AG04449 (cell line): ENCODE measurements around the gene KCNJ2.

ENCODE experiments used
- CTCF ChIA-PET: fragments of 350-600 bp; formaldehyde crosslinking; extraction: SDS; loops from one replicate; lab custom pipeline; 2021; ENCODE audit warnings: antibody characterized with exemption; lab: Yijun Ruan, JAX
- POLR2A ChIA-PET: fragments of 400-600, 350-600 bp; formaldehyde crosslinking; extraction: SDS; loops from one replicate; lab custom pipeline; 2020; ENCODE audit warnings: antibody characterized with exemption, inconsistent platforms; lab: Yijun Ruan, JAX
- DNase-seq: peaks from one replicate; pipeline ENCODE4 v3.0.0-alpha.2; 2010; ENCODE audit warnings: low read depth, low spot score
- H3K4me3 ChIP-seq: 2 replicates; pipeline ENCODE4 v1.5.1; 2011; ENCODE audit warnings: low read depth, mild to moderate bottlenecking, control low read depth, low read length
- TF ChIP-seq, protein P1 (sequence below): IDR thresholded peaks from one replicate; pipeline ENCODE4 v1.5.1; 2011; ENCODE audit warnings: mild to moderate bottlenecking, moderate library complexity, low read length, control low read depth, inconsistent platforms; ENCODE audit not compliant: insufficient read depth; ENCODE audit errors: missing control alignments

KCNJ2 gene

DNA sequence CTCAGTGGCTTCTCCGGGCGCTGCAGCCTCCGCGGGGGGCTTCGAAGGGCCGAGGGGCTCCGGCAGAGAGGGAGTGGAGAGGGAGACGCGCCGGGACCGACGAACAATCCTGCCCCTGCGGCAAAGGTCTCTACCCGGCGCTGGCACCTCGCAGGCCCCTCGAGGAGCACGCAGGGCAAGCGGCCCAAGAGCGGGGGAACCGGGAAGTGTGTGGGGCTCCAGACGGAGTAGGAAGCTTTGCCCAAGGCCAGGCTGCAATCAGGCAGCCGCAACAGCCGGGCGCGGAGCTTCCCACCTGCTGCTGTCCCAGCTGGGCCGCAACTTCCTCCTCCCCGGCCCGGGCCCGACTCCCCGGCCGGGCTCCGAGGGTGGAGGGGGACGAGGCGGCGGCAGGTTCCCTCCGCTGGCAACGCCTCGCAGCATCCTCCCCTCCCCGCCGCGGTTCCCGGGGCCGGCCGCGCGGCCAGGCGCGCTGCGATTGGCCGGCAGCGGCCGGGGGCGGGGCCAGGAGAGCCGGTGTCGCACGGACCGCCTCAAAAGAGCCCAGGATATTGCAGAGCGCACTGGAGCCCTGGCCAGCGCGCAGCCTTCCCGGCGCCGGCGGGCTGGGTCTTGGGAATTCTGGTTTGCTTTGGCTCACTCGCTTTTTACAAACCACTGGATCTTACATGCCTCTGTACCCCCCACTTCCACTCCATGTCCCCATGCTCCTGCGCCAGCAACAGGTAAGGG lies at the start of gene KCNJ2:
TSS of gene KCNJ2 (plus strand) at position 556 of the 732 bp plus-strand sequence. CDS start 5,508 bp downstream, outside the sequence.
- CTCF ChIA-PET: interaction anchor here (1.1 to 2.0 kb wide), 3 partner anchors 383 to 642 kb away, joined by 4 to 5 read pairs (median 4); no protein-coding TSS in a partner anchor
- H3K4me3 ChIP-seq: peak within 1 kb of the TSS; percentile 53
- no peak for DNase-seq
- TF ChIP-seq, protein P1, sequence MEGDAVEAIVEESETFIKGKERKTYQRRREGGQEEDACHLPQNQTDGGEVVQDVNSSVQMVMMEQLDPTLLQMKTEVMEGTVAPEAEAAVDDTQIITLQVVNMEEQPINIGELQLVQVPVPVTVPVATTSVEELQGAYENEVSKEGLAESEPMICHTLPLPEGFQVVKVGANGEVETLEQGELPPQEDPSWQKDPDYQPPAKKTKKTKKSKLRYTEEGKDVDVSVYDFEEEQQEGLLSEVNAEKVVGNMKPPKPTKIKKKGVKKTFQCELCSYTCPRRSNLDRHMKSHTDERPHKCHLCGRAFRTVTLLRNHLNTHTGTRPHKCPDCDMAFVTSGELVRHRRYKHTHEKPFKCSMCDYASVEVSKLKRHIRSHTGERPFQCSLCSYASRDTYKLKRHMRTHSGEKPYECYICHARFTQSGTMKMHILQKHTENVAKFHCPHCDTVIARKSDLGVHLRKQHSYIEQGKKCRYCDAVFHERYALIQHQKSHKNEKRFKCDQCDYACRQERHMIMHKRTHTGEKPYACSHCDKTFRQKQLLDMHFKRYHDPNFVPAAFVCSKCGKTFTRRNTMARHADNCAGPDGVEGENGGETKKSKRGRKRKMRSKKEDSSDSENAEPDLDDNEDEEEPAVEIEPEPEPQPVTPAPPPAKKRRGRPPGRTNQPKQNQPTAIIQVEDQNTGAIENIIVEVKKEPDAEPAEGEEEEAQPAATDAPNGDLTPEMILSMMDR: no peak
- POLR2A ChIA-PET: no interaction called here

DNA sequence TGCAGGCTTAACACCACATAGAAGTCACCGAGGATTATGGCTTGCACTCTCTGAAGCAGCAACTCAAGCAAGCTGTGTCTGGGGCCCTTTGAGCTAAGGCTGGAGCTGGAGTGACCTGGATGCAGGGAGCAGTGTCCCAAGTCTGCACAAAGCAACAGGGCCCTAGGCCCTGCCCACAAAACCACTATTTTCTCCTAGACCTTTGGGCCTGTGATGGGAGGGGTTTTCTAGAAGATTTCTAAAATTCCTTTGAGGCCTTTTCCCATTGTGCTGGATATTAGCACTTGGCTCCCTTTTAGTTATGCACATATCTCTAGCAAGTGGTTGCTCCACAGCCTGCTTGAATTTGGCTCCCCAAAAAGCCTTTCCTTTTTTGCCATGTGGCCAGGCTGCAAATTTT lies 49.8 kb upstream of the KCNJ2 start:
- H3K4me3 ChIP-seq: no peak overlapping the region
- CTCF ChIA-PET: no interaction called here
- no peak for DNase-seq
- POLR2A ChIA-PET: no interaction called here
- TF ChIP-seq, protein P1: no peak

DNA sequence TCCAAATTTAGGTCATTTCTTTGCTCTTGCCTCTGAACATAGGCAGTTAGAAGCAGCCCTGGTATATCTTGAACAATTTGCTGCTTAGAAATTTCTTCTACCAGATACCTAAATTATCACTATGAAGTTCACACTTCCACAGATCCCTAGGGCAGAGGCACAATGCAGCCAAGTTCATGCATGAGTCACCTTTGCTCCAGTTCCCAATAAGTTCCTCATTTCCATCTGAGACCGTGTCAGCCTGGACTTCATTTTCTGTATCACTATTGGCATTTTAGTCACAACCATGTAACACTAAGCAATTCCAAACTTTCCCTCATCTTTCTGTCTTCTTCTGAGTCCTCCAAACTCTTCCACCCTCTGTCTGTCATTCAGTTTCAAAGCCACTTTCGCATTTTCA lies 49.3 kb upstream of the KCNJ2 start:
- ChIA-PET POLR2A (no interaction called here), CTCF (no interaction called here)
- TF ChIP-seq, protein P1: no peak
- no peak overlapping the region for H3K4me3 ChIP-seq
- DNase-seq: no peak

DNA sequence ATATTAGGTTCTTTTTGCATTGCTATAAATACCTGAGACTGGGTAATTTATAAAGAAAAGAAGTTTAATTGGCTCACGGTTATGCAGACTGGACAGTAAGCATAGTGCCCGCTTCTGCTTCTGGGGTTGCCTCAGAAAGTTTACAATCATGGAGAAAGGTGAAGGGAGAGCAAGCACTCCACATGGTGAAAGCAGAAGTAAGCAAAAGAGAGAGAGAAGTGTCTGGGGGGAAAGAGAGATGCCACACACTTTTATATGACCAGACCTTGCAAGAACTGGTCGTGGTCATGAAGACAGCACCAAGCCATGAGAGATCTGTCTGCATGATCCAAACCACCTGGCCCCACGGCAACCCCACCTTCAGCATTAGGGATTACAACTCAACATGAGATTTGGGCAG lies 48.9 kb upstream of the KCNJ2 start:
- ChIA-PET CTCF (no interaction called here), POLR2A (no interaction called here)
- no peak for DNase-seq
- no peak overlapping the region for H3K4me3 ChIP-seq
- TF ChIP-seq, protein P1: no peak

DNA sequence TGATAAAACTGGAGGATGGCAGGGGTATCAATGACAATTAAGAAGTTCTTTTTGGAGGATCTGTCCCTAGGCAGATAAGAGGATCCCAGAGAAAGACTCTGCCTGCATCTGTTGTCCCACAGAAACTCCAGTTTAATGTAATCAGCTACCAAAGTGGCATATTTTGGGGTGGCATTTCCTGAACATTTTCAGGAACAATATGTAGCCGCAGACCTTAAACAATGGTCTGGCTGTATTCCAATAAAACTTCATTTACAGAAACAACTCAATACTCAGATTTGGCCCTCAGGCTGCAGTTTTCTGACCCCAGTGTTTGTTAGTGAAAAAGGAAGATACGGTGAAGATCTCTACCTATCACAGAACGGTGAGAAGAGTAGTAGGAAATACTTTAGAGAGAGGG lies 48.2 kb upstream of the KCNJ2 start:
- no peak for DNase-seq
- ChIA-PET CTCF (no interaction called here), POLR2A (no interaction called here)
- no peak overlapping the region for H3K4me3 ChIP-seq
- TF ChIP-seq, protein P1: no peak

DNA sequence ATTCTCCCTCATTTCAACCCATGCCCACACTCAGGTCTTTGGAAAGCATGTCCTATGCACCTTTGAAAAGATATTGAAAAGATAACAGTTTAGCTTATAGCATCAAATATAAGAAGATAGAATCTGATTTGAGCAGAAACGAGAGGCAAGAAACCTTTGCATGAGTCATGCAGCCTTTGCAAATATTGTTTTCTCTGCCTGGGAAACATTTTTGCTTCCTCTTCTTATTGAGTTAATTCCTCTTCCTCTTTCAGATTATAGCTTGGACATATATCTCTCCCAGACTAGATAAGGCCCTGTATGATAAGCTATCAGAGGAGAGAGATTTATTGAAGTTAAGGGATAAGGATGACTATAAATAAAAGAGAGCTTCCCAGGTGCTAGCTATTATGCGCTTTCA lies 46.1 kb upstream of the KCNJ2 start:
- CTCF ChIA-PET: interaction anchor here (1.1 kb wide), 1 partner anchor 555 kb away, joined by 4 read pairs; no protein-coding TSS in a partner anchor
- POLR2A ChIA-PET: no interaction called here
- TF ChIP-seq, protein P1: no peak
- DNase-seq: no peak
- H3K4me3 ChIP-seq: no peak overlapping the region
